ENCODE measurements around the gene USP35.

GRCh38 chr11:78164471-78164870 lies 24.2 kb upstream of the USP35 start:
- TF ChIP-seq, protein P1, sequence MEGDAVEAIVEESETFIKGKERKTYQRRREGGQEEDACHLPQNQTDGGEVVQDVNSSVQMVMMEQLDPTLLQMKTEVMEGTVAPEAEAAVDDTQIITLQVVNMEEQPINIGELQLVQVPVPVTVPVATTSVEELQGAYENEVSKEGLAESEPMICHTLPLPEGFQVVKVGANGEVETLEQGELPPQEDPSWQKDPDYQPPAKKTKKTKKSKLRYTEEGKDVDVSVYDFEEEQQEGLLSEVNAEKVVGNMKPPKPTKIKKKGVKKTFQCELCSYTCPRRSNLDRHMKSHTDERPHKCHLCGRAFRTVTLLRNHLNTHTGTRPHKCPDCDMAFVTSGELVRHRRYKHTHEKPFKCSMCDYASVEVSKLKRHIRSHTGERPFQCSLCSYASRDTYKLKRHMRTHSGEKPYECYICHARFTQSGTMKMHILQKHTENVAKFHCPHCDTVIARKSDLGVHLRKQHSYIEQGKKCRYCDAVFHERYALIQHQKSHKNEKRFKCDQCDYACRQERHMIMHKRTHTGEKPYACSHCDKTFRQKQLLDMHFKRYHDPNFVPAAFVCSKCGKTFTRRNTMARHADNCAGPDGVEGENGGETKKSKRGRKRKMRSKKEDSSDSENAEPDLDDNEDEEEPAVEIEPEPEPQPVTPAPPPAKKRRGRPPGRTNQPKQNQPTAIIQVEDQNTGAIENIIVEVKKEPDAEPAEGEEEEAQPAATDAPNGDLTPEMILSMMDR (IDR thresholded peaks at IDR 0.05; ENCODE audit: low read length): no peak
- TF ChIP-seq EZH2 (optimal IDR thresholded peaks at IDR 0.05; ENCODE audit: low read depth, low read length) (no peak), EZH2phosphoT487 (IDR thresholded peaks at IDR 0.05; ENCODE audit: low read length) (no peak)
